ENCODE results near the gene RO60.

DNA sequence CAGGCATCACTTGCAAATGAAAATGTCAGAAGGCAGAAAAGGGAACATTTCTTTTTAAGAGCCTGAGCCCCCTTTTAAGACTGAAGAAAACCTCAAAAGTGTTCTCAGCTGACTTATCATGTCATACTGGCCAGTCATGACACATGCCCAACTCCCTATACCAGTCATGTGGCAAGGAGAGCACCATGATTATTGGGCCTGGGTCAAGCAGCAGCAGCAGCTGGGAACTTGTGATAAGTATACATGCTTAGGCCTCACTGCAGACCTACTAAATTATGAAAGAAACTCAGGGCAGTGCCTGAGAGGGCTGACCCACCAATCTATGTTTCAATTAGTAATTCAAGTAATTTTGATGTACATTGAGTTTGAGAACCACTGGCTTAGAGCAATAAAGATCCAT is 8.6 kb downstream of the RO60 start:
- TF ChIP-seq, protein P1, sequence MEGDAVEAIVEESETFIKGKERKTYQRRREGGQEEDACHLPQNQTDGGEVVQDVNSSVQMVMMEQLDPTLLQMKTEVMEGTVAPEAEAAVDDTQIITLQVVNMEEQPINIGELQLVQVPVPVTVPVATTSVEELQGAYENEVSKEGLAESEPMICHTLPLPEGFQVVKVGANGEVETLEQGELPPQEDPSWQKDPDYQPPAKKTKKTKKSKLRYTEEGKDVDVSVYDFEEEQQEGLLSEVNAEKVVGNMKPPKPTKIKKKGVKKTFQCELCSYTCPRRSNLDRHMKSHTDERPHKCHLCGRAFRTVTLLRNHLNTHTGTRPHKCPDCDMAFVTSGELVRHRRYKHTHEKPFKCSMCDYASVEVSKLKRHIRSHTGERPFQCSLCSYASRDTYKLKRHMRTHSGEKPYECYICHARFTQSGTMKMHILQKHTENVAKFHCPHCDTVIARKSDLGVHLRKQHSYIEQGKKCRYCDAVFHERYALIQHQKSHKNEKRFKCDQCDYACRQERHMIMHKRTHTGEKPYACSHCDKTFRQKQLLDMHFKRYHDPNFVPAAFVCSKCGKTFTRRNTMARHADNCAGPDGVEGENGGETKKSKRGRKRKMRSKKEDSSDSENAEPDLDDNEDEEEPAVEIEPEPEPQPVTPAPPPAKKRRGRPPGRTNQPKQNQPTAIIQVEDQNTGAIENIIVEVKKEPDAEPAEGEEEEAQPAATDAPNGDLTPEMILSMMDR (IDR thresholded peaks at IDR 0.05; ENCODE audit: poor library complexity, severe bottlenecking) = no peak
- TF ChIP-seq EZH2 (IDR thresholded peaks at IDR 0.05; ENCODE audit: borderline replicate concordance, insufficient read depth, low read length, poor library complexity, severe bottlenecking) (no peak), POLR2AphosphoS5 (IDR thresholded peaks at IDR 0.05) (no peak), EP300 (conservative IDR thresholded peaks at IDR 0.05; ENCODE audit: poor library complexity, severe bottlenecking) (no peak), RAD21 (conservative IDR thresholded peaks at IDR 0.05) (no peak)
